Fibroblast of upper back skin (primary cell): ENCODE results near the gene TYK2.

Experiments used
- DNase-seq: peaks from one replicate; pipeline ENCODE4 v3.0.0-alpha.2; 2013

The TYK2 gene

GRCh38 chr19:10332965-10333757 lies 47.2 kb downstream of the TYK2 start, which contains the start of gene RAVER1:
Gene RAVER1, minus strand, starts transcription at chr19:10333529. Its CDS starts 22 bp downstream, at chr19:10333507.
- DNase-seq: peak; percentile 97

- DNase-seq: no peak
Observed at GRCh38 chr19:10332158-10332964, 48.0 kb downstream of the TYK2 start.

DNA sequence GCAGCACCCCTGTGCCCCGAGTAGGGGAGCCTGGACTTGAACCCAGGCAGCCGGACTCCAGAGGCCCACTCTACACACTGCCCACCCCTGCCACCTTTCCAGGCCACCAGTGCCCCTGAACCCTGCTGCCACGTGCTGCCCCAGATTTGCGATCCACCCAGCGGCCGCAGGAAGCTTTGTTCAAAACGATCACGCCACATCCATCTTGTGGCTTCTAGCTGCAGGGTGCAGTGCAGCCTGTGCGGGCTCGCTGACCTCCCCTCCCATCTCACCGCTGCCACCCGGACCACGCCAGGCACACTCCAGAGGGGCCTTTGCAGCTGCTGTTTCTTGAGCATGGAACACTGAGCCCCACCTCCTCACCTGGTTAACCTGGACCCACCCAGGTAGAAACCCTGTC lies 50.8 kb downstream of the TYK2 start:
- no peak for DNase-seq

GRCh38 chr19:10328558-10329429 lies 51.6 kb downstream of the TYK2 start:
- no peak for DNase-seq

GRCh38 chr19:10327793-10328192 lies 52.6 kb downstream of the TYK2 start:
- DNase-seq: no peak

- no peak for DNase-seq
Observed at GRCh38 chr19:10325732-10326131, 54.6 kb downstream of the TYK2 start.

GRCh38 chr19:10321874-10322835 lies 58.2 kb downstream of the TYK2 start:
- DNase-seq: no peak

DNA sequence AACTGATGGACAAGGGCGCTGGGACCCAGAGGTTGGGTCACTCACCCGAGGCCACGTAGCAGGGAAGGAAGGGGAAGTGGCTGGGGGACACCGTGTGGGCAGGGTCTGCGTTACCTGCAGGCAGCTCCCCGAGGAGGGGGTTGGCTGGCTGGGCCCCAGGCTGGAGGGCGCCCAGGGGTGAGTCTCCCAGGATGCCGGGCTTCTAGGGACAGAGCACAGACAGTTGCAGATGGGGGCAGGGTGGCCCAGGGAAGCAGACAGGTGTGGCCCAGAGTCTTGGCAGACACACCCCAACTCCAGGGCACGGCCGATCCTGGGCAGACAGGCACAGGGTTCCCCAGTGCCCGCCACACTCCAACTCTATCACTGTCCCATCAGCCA lies 59.0 kb downstream of the TYK2 start:
- no peak for DNase-seq

DNA sequence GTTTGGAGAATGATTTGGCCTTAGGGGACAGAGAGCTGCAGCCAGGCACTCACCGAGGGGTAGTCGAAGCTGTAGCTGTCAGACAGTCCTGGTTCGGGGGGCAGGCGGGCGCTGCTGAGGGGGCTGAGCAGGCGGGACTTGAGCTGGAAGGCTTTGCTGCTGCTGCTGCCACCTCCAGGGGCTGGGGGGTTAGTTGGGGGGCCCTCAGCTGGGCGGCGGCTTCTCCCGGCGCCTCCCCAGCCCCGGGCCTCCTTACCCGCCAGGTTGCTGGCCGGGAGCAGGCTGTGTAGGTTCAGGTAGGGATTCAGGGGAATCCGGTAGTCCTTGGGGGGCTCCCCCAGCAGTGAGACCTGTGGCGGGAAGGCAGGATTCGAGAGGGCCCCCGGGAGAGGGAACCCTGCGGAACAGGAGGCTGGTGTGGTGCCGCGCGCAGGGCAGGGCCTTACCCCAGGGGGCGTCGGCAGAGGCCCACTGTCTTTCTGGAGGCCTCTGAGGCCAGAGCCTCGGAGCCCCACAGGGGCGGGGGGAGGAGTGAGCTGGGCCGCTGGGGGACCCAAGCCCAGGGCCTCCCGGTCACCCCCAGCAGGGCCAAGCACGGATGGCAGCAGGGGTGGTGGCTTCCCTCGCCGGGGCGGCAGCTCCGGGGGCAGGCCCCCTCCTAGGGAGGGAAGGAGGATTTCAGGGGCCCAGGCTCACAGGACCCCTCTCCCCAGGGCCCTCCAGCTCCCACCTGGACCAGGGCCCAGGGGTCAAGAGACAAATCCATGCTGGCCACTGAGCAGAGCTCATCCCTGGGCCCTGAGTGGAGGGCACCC lies 59.6 kb downstream of the TYK2 start:
- DNase-seq: no peak

- no peak for DNase-seq
Observed at GRCh38 chr19:10318807-10319682, 61.3 kb downstream of the TYK2 start.

GRCh38 chr19:10317857-10318462 lies 62.4 kb downstream of the TYK2 start:
- DNase-seq: no peak

DNA sequence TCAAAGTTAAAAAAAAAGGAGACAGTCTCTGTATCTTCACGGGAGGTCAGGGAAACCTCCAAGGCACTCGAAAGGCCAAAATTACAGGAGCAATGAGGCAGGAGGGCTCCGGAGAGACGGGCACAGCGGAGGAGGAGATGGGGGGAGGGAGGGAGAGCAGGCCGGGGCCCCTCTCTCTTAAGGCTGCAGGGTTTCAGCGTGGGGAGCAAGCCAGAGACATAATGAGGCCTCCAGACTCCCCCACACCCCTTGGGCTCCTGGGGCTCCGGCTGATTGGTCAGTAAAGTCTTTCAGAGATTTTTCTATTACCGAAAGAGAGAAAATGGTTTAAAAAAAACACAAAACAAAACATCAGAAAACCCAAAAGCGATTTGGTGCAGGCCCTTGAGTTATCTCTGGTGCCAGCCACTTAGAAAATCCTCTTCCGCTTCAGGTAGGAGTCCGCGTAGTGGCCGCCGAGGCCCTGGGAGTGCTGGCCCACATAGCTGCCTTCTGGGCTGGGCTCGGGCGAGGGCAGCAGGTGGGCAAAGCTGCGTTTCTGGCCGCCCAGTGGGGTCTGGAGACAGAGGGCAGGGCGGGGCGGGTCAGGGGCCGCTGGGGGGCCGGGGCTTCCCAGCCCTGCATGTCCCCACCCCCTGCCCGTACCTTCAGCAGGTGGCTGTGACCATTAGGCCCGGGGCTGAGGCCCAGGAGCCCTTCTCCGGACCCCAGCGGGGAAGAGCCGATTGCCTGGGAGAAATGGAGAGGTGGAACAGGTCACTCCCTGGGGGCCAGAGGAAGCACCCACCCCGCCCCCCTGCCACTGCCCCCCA lies 63.1 kb downstream of the TYK2 start:
- no peak for DNase-seq

GRCh38 chr19:10316229-10317044 lies 63.9 kb downstream of the TYK2 start:
- no peak for DNase-seq

- peak; percentile 79 for DNase-seq
Observed at GRCh38 chr19:10315335-10316214, 64.8 kb downstream of the TYK2 start, which contains the start of gene FDX2. Gene FDX2, minus strand, starts transcription at chr19:10316015. Its CDS starts 19 bp downstream, at chr19:10315996.

DNA sequence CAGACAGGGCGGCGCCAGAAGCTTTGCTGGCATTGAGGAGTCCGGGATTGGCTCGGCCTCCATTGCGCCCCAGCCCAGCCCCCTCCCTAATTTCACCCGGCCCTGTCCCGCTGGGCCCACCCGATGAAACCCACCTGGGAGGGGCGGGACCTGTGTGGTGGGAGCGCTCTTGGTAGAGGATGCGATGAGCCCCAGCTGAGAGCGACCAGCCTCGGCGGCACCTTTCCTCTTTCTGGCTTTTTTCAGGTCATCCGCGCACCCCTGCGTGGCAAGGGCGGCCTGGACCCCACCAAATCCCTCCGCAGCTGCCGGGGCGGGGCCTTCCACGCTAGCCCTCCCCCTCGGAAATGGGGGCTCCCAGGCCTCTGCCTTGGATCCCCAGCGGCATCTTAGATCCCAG lies 70.9 kb downstream of the TYK2 start, which contains the start of gene ZGLP1:
Gene ZGLP1 (minus strand): TSS at position 393 of the 400 bp plus-strand sequence.
- DNase-seq: no peak

GRCh38 chr19:10306327-10306726 lies 74.0 kb downstream of the TYK2 start:
- no peak for DNase-seq
